Transverse colon (tissue), 4 donors: ENCODE measurements around the gene SP100. TPM values are rescaled to one million over a fixed set of nuclear protein-coding genes. Genes with fewer than 3 reads are reported as not detected.

Source experiments
- DNase-seq: peaks from one replicate; pipeline ENCODE4 v3.0.0-alpha.2; 2019
- H3K27ac ChIP-seq, 4 donors: fragments of 200-600 bp; sonication (generic); 2 replicates each; pipeline ENCODE4 v1.5.1; 2016 to 2018; ENCODE audit warnings: inconsistent platforms in 4 of 4
- H3K27me3 ChIP-seq: fragments of 200-600 bp; sonication (generic); 2 replicates; pipeline ENCODE4 v1.5.1; 2017; ENCODE audit warnings: inconsistent platforms
- H3K36me3 ChIP-seq, 4 donors: fragments of 200-600 bp; sonication (generic); 2 replicates each; pipeline ENCODE4 v1.5.1; 2017 to 2019; ENCODE audit warnings: inconsistent platforms in 4 of 4
- H3K4me1 ChIP-seq, 4 donors: fragments of 200-600 bp; sonication (generic); 2 replicates each; pipeline ENCODE4 v1.5.1; 2017 to 2020; ENCODE audit warnings: inconsistent platforms in 4 of 4
- H3K4me3 ChIP-seq, 4 donors: fragments of 200-600 bp; sonication (generic); 1 replicate in 1 of 4; 2 replicates in 3 of 4; pipeline versions ENCODE4 v1.5.1 to v1.6.1; 2017 to 2019; ENCODE audit warnings: inconsistent platforms in 4 of 4
- H3K9me3 ChIP-seq, 2 donors: fragments of 200-600 bp; sonication (generic); 2 replicates each; pipeline ENCODE4 v1.5.1; 2017 to 2019; ENCODE audit warnings: inconsistent platforms in 2 of 2
- EP300 ChIP-seq: sonication (generic); formaldehyde crosslinking; IDR thresholded peaks from one replicate; pipeline ENCODE4 v1.6.1; 2017; ENCODE audit warnings: antibody characterized with exemption, low read depth
- POLR2A ChIP-seq: fragments of 450-650 bp; IDR thresholded peaks from one replicate; pipeline ENCODE4 v1.6.1; 2016; ENCODE audit warnings: antibody characterized with exemption, mild to moderate bottlenecking, moderate library complexity
- POLR2AphosphoS5 ChIP-seq, 3 donors: sonication (generic); formaldehyde crosslinking; IDR thresholded peaks; one replicate each; pipeline ENCODE4 v1.6.1; 2016; ENCODE audit warnings: antibody characterized with exemption in 3 of 3
- WGBS, 2 donors: methylation state at CpG; one replicate each; pipeline ENCODE4 v1.1.5; 2018; ENCODE audit warnings: low coverage in 1 of 2; 5-methylcytosine and 5-hydroxymethylcytosine counted together
- in situ Hi-C, 4 donors: fragments of 200-750 bp; cut with MboI; loops; one replicate each; pipeline versions ENCODE4 v1.15.0 to v1.15.1; 2017; ENCODE audit warnings: low sequenced_read_pairs in 3 of 4, low pct_ligation_motif_present in 1 of 4, low pct_unique_long_range_greater_than_20kb in 1 of 4
- intact Hi-C: fragments of 100-400 bp; cut with DNase I; formaldehyde crosslinking; loops from one replicate; pipeline ENCODE4 v1.15.1; 2023; ENCODE audit warnings: low total_unique reads
- total RNA-seq, 4 donors: library from RNA; depleted of rRNA; stranded (reverse); fragments of >200 nt; gene quantifications; one replicate each; pipeline ENCODE4 v1.1.0, GENCODE V29; 2016
- TF ChIP-seq, protein P1 (sequence below), 5 experiments: fragments of 200-600 bp in 3 of 5; fragments of 450-650 bp in 2 of 5; sonication (generic) in 3 of 5; IDR thresholded peaks; 1 replicate in 2 of 5; 2 replicates in 3 of 5; pipeline ENCODE4 v1.5.1; 2016 to 2017; ENCODE audit warnings: antibody characterized with exemption in 5 of 5, inconsistent platforms in 3 of 5, mild to moderate bottlenecking in 2 of 5, moderate library complexity in 1 of 5

The SP100 gene
- total RNA-seq, 4 donors from 2014 or later = 44.6 to 252 (median 99.7) TPM

DNA sequence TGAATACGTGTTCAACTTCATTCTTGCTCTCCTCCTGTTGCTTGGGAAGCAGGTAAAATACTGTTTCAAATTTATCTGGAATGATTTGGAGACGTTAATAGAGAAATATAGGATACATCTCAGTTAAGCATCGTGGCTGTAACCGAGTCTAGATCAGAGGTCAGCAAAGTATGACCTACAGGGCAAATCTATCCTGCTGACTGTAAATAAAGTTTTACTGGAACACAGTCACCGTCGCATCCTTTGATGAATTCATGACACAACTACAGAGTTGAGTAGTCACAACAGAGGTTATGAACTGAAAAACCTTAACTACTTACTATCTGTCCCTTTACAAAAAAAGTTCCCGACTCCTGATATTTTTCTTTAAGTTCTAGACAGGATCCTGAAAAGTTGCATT is 86.6 kb downstream of the SP100 start:
- in situ Hi-C loops = no loop called here
- WGBS, 2 donors = 89 to 90% methylated on average over 6 to 7 of the region's 7 CpGs

DNA sequence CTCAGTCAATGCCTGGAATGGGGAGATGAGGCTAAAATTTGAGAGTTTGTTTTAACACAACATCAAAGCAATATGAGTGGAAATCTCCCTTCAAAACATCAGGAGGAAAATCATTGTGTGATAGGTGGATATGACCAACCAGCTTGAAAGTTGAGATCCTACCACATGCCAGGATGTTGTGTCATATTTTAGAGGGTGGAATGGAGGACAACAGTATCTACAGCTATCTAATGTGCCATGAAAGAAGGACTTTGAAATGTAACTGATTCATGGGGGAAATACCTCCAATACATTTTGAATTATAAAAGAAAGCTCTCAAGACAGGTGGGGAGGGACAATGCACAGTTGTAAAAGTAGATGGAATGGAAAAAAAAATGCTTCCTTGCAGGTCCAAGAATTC is 87.8 kb downstream of the SP100 start:
- no peak for DNase-seq
- peaks cover 0 to 8% (median 2%) of the 10 kb centered on the region in 4 donors for H3K36me3 ChIP-seq
- no peak overlapping the region for H3K4me3 ChIP-seq
- no peaks in the 10 kb centered on the region for H3K9me3 ChIP-seq
- no peaks in the 10 kb centered on the region for H3K4me1 ChIP-seq
- H3K27me3 ChIP-seq = no peaks in the 10 kb centered on the region
- intact Hi-C loops = no loop called here
- no peak overlapping the region for H3K27ac ChIP-seq
- in situ Hi-C loops = no loop called here
- TF ChIP-seq, protein P1, sequence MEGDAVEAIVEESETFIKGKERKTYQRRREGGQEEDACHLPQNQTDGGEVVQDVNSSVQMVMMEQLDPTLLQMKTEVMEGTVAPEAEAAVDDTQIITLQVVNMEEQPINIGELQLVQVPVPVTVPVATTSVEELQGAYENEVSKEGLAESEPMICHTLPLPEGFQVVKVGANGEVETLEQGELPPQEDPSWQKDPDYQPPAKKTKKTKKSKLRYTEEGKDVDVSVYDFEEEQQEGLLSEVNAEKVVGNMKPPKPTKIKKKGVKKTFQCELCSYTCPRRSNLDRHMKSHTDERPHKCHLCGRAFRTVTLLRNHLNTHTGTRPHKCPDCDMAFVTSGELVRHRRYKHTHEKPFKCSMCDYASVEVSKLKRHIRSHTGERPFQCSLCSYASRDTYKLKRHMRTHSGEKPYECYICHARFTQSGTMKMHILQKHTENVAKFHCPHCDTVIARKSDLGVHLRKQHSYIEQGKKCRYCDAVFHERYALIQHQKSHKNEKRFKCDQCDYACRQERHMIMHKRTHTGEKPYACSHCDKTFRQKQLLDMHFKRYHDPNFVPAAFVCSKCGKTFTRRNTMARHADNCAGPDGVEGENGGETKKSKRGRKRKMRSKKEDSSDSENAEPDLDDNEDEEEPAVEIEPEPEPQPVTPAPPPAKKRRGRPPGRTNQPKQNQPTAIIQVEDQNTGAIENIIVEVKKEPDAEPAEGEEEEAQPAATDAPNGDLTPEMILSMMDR (IDR thresholded peaks at IDR 0.05) = no peak
- TF ChIP-seq POLR2A (no peak), POLR2AphosphoS5 (IDR thresholded peaks at IDR 0.05) (no peak), EP300 (no peak)

More for the DNA sequence above, 86.6 kb downstream of the SP100 start:
- peaks cover 0 to 12% (median 4%) of the 10 kb centered on the region in 4 donors for H3K36me3 ChIP-seq
- DNase-seq = no peak
- H3K27ac ChIP-seq = no peak overlapping the region
- H3K4me1 ChIP-seq = no peaks in the 10 kb centered on the region
- no peak for TF ChIP-seq POLR2A
- no peak for TF ChIP-seq POLR2AphosphoS5 (IDR thresholded peaks at IDR 0.05)
- no peak for TF ChIP-seq EP300
- TF ChIP-seq, protein P1 (IDR thresholded peaks at IDR 0.05) = no peak
- no peaks in the 10 kb centered on the region for H3K27me3 ChIP-seq
- no peaks in the 10 kb centered on the region for H3K9me3 ChIP-seq
- no peak overlapping the region for H3K4me3 ChIP-seq
- intact Hi-C loops = no loop called here

DNA sequence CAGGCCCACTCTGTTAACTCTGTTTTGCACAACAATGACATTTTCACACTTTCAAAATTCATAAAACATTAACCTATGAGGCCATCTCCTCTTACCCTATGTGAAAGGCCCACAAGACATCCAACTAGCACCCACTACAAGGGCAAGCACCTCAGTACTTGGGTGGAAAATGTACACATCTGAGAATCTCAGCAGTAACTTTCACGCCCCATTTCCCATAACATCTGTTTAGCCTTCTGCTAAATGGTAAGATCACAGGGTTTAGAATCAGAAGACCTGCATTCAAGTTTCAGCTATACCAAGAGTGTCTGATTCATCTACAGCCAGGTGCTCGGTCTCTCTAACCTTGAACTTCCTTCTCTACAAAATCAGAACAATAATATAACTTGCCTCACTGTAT is 89.2 kb downstream of the SP100 start:
- Histone ChIP-seq H3K4me1 (no peaks in the 10 kb centered on the region), H3K36me3 (peaks cover 0 to 6% (median 0%) of the 10 kb centered on the region in 4 donors), H3K27me3 (no peaks in the 10 kb centered on the region), H3K27ac (no peak overlapping the region), H3K9me3 (no peaks in the 10 kb centered on the region), H3K4me3 (no peak overlapping the region)
- no peak for TF ChIP-seq POLR2AphosphoS5 (IDR thresholded peaks at IDR 0.05)
- no peak for TF ChIP-seq POLR2A
- TF ChIP-seq EP300 = no peak
- TF ChIP-seq, protein P1 (IDR thresholded peaks at IDR 0.05) = no peak
- intact Hi-C loops = no loop called here
- no peak for DNase-seq
- WGBS, 2 donors = 75% methylated on average over 2 of the region's 2 CpGs; no CpG with 5 or more reads in 1 of the 2 donors
- in situ Hi-C loops = no loop called here

DNA sequence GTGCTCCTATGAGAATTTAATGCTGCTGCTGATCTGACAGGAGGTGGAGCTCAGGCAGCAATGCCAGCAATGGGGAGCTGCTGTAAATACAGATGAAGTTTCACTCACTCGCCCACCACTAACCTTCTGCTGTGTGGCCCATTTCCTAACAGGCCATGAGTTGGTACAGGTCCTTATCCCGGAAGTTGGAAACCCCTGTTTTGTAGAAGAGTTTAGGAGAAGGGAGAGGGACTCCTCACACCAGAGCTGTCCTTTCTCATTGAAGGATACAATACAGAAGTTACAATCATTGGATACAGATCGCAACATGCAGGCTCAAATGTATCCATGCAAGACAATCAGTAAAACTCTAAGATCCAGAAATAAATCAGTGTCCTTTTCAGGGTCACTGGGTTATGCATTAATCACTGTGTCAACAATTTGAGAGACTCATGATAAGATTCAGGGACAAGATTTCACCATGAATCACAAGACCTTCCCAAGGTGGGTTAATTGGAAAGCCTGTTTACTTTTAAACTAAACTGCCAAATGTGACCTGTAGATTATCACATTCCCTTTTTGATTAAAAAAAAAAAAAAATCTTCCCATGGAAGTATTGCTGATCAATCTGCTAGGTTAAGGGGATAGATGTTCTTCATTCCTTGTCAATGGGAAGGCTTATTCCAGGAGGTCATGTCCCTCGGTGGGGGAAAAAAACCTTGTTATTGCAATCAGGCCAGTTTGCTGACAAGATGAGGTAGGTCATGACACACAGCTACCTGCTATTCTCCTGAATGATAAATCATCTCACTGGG is 97.2 kb downstream of the SP100 start:
- H3K36me3 ChIP-seq = peaks cover 0 to 14% (median 0%) of the 10 kb centered on the region in 4 donors
- 60 to 76% methylated on average over 2 to 4 of the region's 4 CpGs for WGBS, 2 donors
- DNase-seq = no peak
- no peak for TF ChIP-seq POLR2A
- TF ChIP-seq, protein P1 (IDR thresholded peaks at IDR 0.05) = no peak
- TF ChIP-seq EP300 = no peak
- no peak for TF ChIP-seq POLR2AphosphoS5 (IDR thresholded peaks at IDR 0.05)
- no peak overlapping the region for H3K4me3 ChIP-seq
- no peaks in the 10 kb centered on the region for H3K9me3 ChIP-seq
- H3K4me1 ChIP-seq = no peaks in the 10 kb centered on the region
- H3K27me3 ChIP-seq = no peaks in the 10 kb centered on the region
- in situ Hi-C loops (no loop called here), intact Hi-C loops (no loop called here)
- no peak overlapping the region for H3K27ac ChIP-seq
